Middle frontal gyrus (tissue), 1 donor: Measurements from ENCODE around the gene C12orf60.

Experiments
- DNase-seq: peaks from one replicate; pipeline ENCODE4 v3.0.0-alpha.2; 2015; ENCODE audit warnings: low spot score; ENCODE audit errors: extremely low spot score

C12orf60 gene

DNA sequence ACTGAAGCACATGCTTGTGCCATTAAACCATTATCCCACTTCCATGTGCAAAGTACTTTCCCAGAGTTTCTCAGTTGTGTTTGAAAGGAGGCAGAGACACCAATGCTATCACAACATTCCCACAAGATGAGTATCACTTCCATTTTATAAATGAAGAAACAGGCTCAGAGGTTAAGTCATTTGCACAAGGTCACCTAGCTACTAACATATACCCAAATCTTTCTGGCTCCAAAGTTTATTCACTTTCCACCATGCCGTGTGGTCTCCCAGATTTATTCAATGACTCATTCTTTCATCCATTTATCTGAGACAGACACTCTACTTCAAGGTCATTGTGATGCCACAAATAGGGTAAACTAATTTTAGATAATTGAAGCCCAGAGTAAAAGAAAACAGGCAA is 30.5 kb downstream of the C12orf60 start:
- no peak for DNase-seq

GRCh38 chr12:14834509-14834908 is 31.0 kb downstream of the C12orf60 start:
- no peak for DNase-seq

GRCh38 chr12:14836336-14837210 is 33.1 kb downstream of the C12orf60 start:
- no peak for DNase-seq

- no peak for DNase-seq
These were observed 35.8 kb downstream of the C12orf60 start for GRCh38 chr12:14839262-14839661.

DNA sequence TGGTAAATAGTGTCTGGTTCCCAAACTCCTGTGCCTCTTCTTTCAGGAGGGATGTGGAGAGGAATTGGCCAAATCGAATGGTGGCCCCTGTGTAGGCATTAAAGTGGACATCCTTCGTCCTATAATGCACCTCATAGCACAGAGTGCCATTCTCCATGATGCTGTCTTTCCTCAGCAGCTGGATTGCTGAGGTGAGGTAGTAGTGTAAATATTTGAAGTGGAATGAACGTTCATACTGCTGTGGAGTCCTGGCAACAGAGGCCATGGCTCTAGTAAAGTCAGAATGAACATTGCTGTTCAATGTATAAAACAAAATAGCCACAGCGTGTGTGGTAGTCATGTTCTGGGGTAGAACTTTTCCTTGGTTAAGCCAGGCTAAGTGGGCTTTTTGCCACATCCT is 37.1 kb downstream of the C12orf60 start:
- no peak for DNase-seq

- no peak for DNase-seq
These were observed 38.3 kb downstream of the C12orf60 start for GRCh38 chr12:14841761-14842160.

- no peak for DNase-seq
These were observed 38.8 kb downstream of the C12orf60 start for GRCh38 chr12:14842315-14842714.

DNA sequence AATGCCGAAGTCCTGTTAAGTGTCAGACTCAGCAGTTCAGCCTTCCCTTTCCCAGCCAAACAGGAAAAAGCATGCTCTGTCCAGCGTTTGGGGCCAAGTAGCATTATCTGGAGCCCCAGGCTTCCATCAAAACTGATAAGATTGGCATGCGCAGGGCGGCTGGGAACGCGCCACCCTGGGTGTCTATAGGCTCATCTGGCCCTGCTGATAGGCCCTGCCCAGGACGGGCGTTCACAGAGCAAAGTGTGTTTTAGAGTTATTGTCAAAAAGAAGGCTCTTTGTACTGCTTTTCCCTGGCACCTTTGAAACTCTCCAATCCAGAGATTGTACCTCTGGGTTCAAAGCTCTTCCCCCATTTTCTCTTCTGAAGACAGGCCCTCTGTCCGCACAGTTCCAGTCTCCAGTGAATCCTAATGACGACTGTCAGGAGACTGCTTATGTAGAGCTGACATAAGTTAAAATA is 40.0 kb downstream of the C12orf60 start, which contains the start of gene ART4:
Gene ART4 (minus strand): TSS at position 102 of the 463 bp plus-strand sequence. CDS start 413 bp downstream, outside the sequence.
- DNase-seq = no peak

DNA sequence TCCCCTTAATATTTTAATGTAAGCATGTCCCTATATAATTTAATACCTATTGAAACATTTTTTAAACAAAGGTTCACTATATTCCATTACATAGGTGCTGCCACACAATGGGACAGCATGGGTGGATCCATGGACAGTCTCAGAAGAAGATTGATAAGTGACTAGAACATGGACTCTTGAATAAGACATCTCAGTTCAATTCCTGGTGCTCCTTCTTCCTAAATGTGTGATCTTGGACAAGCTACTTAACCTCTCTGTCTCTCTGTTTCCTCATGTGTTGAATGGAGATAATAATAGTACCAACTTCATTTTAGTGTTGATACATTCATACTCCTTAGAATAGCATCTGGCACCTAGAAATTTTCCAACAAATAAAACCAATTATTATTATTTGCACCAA is 40.9 kb downstream of the C12orf60 start:
- DNase-seq = no peak

- DNase-seq = peak; percentile 39
These were observed 41.9 kb downstream of the C12orf60 start for GRCh38 chr12:14845350-14845750.

DNA sequence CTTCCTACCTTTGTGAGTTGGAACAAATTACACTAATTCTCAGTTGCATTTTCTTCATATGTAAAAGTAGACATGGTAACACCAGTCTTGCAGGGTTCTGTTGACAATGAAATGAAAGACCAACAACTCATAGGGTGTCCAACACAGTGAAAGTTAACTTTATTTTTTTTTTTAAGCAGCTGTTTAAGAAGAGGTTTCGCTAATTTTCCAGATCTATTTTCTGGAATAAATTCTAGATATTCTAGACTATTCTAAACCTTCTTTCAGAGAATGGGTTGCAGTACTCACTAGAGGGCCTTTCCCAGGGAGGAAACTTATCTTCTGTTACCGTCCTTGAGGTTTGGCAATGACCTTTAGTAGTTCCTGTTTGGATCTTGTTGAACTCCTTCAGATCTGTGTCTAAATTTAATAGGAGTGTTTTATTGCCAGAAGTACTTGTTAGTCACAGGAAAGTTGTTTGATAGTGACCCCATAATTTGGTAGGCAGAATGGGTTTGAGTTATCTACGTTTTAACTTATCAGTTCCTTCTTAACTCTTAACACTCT is 42.6 kb downstream of the C12orf60 start:
- DNase-seq = no peak

GRCh38 chr12:14846876-14847580 is 43.6 kb downstream of the C12orf60 start:
- DNase-seq = no peak

GRCh38 chr12:14849661-14850060 is 46.2 kb downstream of the C12orf60 start:
- no peak for DNase-seq

- no peak for DNase-seq
These were observed 47.6 kb downstream of the C12orf60 start for GRCh38 chr12:14850929-14851663.

- no peak for DNase-seq
These were observed 49.4 kb downstream of the C12orf60 start for GRCh38 chr12:14852880-14853279.

GRCh38 chr12:14853961-14854360 is 50.5 kb downstream of the C12orf60 start:
- DNase-seq = no peak

GRCh38 chr12:14854586-14855183 is 51.2 kb downstream of the C12orf60 start:
- DNase-seq = no peak

GRCh38 chr12:14858513-14858912 is 55.0 kb downstream of the C12orf60 start:
- DNase-seq = no peak

GRCh38 chr12:14860490-14860889 is 57.0 kb downstream of the C12orf60 start:
- no peak for DNase-seq

DNA sequence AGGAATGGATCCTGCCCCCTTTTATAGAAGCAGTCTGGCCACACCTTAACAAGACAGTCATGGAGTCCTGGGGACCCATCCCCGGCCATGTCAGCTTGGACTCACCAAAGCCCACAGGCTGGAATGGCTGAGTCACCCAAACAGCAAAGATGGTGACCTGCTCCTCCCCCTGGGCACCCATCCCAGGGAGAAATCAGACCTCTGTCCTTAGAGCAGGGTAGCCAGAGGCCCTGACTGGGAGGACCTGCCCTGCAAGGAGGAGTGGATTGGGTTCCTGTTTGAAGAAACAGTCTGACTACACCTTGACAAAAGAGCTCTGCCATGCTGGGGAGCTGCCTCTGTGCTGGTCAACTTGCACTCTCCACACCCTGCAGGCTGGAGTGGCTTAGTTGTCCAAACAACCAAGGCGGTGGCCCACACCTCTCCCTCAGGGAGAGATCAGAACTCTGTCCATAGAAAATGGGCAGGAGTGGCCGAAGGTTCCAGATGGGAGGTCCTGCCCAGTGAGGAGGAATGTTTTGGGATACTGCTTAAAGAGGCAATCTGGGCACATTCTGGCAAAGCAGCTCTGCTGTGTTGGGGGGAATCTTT is 65.5 kb downstream of the C12orf60 start:
- DNase-seq = no peak

- DNase-seq = no peak
These were observed 67.8 kb downstream of the C12orf60 start for GRCh38 chr12:14871247-14871646.
